SK-N-SH treated with all-trans-retinoic acid at 6 μM for 48 hours (cell line): ENCODE measurements around the gene ADIPOR2.

ENCODE experiments used
- ARNTL ChIP-seq: fragments of 450-650 bp; formaldehyde crosslinking; IDR thresholded peaks from 2 replicates; pipeline ENCODE4 v1.5.0; 2020; ENCODE audit warnings: low read depth, mild to moderate bottlenecking, moderate library complexity, borderline replicate concordance
- GLIS3 ChIP-seq: fragments of 250-450 bp; sonication (Bioruptor Pico); IDR thresholded peaks from 2 replicates; pipeline ENCODE4 v1.5.0; 2020; ENCODE audit warnings: mild to moderate bottlenecking, moderate library complexity
- ISL1 ChIP-seq: fragments of 250-450 bp; sonication (Bioruptor Pico); IDR thresholded peaks from 2 replicates; pipeline ENCODE4 v2.1.2; 2022; ENCODE audit warnings: mild to moderate bottlenecking, moderate library complexity
- PATZ1 ChIP-seq: fragments of 250-450 bp; sonication (Bioruptor Pico); IDR thresholded peaks from 2 replicates; pipeline ENCODE4 v1.8.0; 2020; ENCODE audit warnings: mild to moderate bottlenecking, moderate library complexity, borderline replicate concordance
- RARB ChIP-seq: fragments of 250-450 bp; sonication (Bioruptor Pico); IDR thresholded peaks from 2 replicates; pipeline ENCODE4 v1.8.0; 2021; ENCODE audit warnings: mild to moderate bottlenecking, moderate library complexity
- TCF4 ChIP-seq: fragments of 250-450 bp; sonication (Bioruptor Pico); IDR thresholded peaks from 2 replicates; pipeline ENCODE4 v1.8.0; 2021; ENCODE audit warnings: mild to moderate bottlenecking, moderate library complexity, borderline replicate concordance
- ZC3H10 ChIP-seq: fragments of 250-450 bp; sonication (Bioruptor Pico); IDR thresholded peaks from 2 replicates; pipeline ENCODE4 v1.5.1; 2021; ENCODE audit warnings: mild to moderate bottlenecking, moderate library complexity
- ZFP3 ChIP-seq: fragments of 250-450 bp; sonication (Bioruptor Pico); IDR thresholded peaks from 2 replicates; pipeline ENCODE4 v1.5.0; 2020; ENCODE audit warnings: mild to moderate bottlenecking, moderate library complexity
- ZFP30 ChIP-seq: fragments of 450-650 bp; formaldehyde crosslinking; IDR thresholded peaks from 2 replicates; pipeline ENCODE4 v1.5.0; 2022; ENCODE audit warnings: mild to moderate bottlenecking, moderate library complexity
- ZNF565 ChIP-seq: fragments of 450-650 bp; formaldehyde crosslinking; conservative IDR thresholded peaks from 2 replicates; pipeline ENCODE4 v1.5.0; 2020; ENCODE audit warnings: low read depth, mild to moderate bottlenecking, moderate library complexity

DNA sequence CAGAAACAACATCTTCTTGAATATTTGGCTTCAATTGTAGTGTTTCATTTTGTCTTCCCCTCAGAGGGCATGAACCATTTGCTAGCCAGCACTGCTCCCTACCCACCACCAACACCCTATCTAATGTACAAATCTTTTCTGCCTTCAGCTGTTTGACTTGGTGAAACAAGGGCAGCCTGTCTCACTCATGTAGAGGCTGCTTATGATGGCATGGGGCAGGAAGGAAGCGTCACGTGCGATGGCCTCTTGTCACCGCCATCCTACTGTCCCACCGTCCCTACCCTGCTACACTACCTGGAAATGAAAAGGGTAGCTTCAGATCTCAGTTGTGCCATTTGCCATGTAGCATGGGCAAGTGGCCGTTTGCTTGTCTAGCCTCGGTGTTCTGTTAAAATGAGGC lies 99.6 kb downstream of the ADIPOR2 start:
- TF ChIP-seq ZFP3 (CRISPR knock-in tag) (no peak), GLIS3 (CRISPR knock-in tag) (no peak), ISL1 (CRISPR knock-in tag) (no peak), ARNTL (CRISPR knock-in tag) (no peak), RARB (CRISPR knock-in tag) (no peak), ZNF565 (CRISPR knock-in tag) (no peak), TCF4 (CRISPR knock-in tag) (no peak), ZC3H10 (no peak), PATZ1 (CRISPR knock-in tag) (no peak), ZFP30 (no peak)
